GM18502 (cell line): ENCODE measurements around the gene BCL7C.

Experiments
- ATAC-seq: cut with Tn5 transposase; IDR thresholded peaks from one replicate; pipeline ENCODE4 v1.9.1; 2021; ENCODE audit warnings: mild to moderate bottlenecking; ENCODE audit not compliant: unreplicated experiment, poor library complexity

Gene BCL7C

DNA sequence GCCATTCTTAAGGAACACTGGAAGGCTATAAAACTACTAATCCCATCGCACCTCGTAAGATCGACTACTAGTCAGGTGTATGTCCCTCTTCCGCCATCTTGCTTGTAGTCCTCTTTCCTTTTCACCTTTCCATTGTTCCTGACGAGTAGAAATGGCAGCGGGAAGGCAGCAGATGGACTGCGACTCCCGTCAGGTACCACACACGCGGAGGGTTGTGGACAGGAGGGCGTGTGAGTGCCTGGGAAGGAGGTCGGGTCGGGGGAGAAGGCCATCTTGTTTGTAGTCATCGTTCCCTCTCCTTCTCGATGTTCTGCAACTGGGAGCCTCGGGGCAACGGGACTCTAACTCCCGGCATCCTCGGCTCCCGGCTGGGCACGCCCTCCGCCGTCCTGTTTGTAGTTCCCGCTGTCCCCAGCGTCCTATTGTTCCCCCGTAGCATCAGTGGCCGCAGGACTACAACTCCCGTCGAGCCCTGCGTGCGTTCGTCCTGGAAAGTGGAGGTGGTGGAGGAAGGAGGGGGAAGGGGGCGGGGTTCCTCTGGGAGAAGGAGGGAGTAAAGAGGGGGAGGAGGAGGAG is 29.2 kb upstream of the BCL7C start:
- ATAC-seq: peak; percentile 67

DNA sequence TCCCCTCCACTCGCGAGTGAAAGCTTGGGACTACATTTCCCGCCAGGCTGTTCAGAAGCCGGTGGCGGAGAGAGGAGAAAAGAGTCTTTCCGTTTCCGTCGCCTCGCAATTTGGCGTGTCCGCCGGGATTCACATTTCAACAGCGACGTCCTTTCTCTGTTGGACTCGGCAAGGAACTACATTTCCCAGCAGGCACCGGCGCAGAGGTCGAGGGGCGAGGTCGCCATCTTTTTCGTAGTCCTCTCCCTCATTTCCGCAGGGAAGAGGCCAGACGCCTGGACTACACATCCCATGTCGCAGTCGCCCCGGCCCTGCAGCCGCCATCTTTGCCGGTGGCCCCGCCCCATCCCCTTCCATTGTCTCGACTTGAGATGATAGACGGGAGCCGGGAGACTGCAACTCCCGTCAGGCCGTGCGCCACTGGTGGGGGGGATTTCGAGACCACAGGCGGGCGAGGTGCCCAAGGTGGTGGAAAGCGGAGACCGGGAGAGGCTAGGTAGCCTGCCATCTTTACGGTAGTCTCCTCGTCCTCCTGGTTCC is 28.6 kb upstream of the BCL7C start:
- peak; percentile 71 for ATAC-seq

DNA sequence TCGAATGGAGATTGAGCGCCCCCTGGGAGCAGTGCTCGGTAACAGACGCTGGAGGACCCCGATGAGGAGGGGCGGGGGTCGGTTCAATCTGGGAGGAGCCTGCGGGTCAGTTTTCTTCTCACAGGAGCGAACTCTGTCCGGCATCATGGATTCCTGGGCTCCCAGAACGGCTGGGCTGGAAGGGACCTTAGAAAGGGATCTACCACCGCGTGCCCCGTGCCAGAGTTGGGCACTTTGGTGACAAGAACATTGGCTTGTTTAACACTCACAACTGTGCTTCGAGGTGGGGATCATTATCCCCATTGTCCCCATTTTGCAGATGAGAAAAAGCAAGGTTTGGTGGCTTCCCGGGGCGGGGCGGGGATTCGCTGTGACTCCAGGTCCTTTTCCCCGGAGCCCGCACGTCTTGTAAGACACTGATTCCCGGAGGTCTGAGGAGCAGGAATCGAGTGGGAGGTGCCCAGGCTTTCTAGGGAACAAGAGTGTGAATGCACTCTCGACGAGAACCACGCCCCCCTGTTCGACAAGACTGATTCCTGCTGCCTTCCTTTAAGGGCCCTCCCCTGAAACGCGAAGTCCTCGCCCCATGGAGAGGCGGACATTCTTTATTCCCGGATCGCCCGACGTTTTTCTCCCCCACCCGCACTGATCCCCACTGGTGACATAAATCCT is 28.0 kb upstream of the BCL7C start:
- peak; percentile 3 for ATAC-seq

DNA sequence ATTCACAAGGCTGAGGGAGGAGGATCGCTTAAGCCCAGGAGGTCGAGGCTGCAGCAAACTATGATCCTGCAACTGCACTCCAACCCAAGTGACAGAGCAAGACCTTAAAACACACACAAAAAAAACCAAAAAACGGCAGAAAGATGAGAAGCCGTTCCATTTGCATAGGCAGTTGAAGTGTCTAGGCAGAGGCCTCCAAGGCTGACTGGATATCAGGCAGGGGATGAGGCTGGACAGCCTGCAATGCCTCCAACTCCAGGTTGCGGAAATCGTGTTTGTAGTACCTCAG is 27.5 kb upstream of the BCL7C start:
- no peak for ATAC-seq

DNA sequence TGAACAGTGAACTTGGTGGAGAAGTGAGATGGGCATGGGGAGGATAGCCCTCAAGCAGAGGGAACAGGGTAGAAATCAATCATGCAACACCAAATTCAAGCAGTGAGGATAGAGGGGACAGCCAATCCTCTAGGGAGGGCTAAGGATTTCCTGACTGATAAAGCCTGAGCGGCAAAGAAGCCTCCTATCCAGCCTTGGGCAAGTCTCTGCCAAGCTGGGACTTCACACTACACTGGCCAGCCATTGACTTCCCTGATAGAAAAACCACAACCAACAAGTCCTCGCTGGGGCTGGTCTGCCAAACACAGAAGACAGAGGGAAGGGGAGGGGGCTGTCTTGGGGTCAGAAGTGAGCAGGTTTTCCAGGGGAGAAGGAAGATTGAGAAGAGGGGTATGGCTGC is 27.0 kb upstream of the BCL7C start:
- ATAC-seq: no peak

DNA sequence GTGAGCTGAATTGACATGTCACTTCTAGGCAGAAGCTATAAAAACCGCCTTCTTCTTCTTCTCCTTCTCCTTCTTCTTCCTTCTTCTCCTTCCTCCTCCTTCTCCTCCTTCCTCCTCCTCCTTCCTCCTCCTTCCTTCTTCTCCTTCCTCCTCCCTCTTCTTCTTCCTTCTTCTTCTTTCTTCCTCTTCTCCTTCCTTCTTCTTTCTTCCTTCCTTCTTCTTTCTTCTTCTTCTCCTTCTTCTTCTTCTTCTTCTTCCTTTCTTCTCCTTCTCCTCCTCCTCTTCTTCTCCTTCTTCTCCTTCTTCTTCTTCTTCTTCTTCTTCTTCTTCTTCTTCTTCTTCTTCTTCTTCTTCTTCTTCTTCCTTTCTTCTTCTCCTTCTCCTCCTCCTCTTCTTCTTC is 24.7 kb upstream of the BCL7C start:
- ATAC-seq: no peak

DNA sequence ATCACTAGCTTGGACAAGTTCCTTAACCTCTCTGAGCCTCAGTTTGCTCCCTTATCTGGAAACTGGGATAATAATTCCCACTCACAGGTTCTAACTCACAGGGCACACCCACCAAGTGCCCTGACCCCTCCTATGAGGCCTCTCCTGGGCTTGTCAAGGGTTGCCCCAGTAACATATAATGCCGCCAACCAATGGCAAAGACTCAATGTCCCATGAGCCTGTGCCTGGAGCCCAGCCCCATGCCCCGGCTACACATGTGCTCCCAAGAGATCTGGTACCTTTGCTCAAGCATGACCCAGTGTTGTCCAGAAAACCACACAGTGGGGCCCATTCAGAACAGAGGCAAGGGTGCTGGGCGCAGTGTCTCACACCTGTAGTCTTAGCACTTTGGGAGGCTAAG is 21.0 kb upstream of the BCL7C start:
- no peak for ATAC-seq

DNA sequence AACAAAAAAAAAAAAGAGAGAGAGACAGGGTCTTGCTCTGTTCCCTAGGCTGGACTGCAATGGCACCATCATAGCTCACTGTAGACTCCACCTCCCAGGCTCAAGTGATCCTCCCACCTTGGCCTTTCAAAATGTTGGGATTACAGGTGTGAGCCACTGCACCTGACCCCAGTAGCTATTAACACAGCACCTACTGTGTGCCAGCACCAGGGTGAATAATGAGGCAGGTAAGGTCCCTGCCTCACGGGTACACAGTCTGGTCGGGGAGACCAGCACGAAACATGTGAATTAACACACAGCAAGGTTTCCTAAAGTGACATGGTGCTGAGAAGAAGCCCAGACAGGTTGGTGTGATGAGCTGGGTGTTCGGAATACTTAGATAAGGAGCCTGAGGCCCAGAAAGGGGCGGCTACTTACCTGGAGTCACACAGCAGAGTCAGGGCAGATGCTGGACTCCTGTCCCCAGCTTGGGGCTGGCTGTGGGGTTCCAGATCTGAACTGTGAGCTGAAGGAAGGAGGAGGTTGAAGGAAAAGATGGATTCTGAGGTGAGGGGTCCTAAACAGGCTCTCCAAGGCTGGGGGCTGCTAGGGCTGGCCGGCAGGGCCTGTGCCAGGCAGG is 19.0 kb upstream of the BCL7C start:
- ATAC-seq: no peak

DNA sequence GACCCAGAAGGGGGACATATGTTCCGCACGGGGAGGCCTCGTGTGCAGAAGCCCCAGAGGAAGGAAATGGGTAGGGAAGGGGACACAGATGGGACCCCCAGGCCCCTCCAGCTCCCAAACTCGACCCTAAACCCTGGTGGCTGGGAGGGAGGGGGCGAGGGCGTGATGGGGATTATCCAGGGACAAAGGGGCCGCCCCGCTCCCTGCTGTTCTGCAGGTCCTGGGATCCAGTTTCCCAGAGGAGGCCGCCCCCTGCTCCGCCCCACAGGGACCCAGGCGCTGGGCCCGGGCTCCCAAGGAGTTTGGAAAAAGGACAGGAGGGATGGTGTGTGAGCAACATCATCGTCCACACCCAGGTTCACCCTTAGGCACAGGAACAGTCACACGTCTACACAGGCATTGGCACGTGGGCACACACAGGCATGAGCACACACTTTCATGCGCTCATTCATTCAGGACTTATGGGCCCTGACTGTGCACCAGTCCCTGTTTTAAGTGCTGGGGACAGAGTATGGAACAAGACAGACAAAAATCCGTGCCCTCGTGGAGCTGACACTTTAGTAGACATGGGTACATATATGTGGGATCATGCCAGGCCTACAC is 16.7 kb upstream of the BCL7C start:
- no peak for ATAC-seq

DNA sequence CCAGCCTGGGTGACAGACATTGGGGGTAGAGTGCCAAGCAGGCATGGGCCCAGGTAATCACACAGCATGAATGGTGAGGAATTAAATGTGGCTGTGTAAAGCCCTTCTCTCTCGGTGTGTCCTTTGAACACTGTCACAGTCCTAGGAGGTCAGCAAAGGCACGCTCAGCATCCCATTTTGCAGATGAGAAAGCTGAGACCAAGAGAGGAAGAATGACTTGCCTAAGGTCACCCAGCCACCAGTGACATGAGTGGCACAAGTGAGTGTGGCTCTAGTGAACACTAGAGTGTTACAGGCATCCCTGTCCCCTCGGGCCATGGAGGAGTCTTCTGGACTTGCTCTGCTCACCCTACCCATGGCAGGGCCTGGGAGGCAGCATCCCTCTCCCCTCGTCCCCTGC is 13.2 kb upstream of the BCL7C start:
- ATAC-seq: no peak

DNA sequence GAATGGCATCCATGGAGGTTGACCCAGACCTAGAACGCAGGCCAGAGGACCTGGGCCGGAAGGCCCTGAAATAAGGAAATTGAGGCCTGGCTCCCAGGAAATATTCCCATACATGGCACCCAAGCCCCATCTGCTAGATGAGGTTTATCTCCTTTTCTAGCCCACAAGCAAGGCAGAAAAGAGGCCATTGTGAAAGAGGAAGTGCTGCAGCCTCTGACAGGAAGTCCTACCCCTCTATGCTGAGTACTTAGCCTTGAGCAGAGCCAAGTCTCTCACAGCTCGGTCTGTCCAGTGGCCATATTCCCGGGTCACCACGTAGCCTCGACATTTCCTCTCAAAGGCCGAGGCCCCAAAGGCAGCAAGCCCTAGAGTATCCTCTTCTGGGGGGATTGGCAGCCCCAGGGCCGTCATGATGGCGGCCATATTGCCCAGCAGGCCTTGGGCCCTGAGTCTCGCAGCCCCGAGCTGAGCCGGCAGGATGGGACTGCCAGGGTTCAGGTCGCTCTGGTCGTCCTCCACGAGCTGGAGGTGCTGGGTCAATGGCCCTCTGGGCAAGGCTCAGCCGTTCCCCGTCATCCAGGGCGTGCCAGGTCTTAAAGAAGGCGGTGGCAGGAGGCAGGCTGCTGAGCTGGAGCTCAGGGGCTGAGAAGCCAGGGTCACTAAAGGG is 10.4 kb upstream of the BCL7C start:
- ATAC-seq: no peak

DNA sequence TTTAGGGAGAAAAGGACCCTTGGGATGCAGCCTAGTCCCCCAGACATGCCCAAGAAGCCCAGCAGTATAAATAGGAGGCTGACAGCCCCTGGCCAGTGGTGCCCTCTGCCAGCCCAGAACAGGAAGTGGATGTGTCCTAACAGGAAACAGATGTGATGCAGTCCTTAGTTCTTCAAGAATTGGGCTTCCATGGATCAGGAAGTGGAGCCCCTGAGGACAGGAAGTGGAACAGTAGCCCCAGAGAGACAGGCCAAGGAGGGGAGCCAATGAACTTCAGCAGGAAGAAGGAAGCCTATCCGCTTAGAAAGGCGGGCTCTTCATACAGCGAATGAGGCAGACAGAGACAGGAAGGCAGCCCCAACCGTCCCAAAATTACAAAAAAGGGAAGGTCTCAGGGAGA is 9.7 kb upstream of the BCL7C start:
- no peak for ATAC-seq

DNA sequence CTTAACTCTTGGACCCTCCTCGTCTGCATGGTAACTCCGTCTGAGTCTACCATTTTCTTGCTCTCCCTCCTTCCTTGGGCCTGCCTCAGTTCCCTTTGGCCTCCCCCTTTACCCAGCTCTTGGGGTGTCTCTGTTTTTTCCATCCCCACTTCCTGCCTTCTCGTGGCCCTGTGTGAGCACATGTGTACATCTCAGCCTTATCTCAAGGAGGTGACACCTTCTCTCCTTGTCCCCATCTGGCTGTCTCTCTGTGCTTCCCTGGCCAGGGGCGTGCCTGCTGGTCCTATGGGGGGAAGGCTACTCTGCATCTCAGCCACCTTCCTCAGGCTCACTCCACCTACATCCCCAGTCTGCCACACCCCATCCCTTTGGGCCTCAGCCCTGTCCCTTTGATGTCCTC is 9.1 kb upstream of the BCL7C start:
- ATAC-seq: no peak

DNA sequence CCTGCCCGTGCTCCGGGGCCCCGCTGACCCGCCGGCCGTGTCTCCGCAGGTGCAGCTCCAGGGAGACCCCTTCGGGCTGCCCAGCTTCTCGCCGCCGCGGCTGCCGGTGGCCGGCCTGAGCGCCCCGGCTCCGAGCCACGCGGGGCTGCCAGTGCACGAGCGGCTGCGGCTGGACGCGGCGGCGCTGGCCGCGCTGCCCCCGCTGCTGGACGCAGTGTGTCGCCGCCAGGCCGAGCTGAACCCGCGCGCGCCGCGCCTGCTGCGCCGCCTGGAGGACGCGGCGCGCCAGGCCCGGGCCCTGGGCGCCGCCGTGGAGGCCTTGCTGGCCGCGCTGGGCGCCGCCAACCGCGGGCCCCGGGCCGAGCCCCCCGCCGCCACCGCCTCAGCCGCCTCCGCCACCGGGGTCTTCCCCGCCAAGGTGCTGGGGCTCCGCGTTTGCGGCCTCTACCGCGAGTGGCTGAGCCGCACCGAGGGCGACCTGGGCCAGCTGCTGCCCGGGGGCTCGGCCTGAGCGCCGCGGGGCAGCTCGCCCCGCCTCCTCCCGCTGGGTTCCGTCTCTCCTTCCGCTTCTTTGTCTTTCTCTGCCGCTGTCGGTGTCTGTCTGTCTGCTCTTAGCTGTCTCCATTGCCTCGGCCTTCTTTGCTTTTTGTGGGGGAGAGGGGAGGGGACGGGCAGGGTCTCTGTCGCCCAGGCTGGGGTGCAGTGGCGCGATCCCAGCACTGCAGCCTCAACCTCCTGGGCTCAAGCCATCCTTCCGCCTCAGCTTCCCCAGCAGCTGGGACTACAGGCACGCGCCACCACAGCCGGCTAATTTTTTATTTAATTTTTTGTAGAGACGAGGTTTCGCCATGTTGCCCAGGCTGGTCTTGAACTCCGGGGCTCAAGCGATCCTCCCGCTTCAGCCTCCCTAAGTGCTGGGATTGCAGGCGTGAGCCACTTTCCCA is 8.4 kb upstream of the BCL7C start:
- peak; percentile 62 for ATAC-seq

DNA sequence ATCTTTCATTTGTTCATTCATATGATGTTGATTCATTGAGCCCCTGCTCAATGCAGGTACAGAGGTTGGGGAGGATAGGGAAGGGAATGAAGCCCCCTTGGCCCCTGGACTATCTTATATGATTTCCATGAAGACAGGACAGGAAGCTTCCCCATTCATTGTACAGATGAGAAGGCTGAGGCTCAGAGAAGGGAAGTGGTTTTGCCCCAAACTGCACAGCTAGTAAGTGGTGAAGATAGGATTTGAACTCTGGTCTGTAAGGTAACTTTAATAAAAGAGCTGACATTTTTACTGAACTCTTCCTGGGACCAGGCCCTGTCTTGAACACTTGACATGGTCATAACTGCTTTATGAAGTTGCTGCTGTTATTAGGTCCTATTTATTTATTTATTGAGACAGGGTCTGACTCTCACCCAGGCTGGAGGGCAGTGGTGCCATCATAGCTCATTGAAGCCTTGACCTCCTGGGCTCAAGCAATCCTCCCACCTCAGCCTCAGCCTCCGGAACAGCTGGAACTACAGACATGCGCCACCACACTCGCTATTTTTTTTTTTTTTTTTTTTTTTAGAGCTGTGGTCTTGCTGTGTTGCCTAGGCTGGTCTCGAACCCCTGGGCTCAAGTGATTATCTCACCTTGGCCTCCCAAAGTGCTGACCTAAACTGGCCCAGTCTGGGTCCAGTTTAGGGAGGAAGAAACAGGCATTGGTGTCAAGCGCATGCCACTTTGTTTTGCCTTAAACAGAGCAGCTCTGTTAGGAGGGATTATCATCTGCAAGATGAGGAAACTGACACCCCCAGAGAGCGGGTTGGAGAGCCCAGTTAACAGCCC is 7.5 kb upstream of the BCL7C start:
- no peak for ATAC-seq

DNA sequence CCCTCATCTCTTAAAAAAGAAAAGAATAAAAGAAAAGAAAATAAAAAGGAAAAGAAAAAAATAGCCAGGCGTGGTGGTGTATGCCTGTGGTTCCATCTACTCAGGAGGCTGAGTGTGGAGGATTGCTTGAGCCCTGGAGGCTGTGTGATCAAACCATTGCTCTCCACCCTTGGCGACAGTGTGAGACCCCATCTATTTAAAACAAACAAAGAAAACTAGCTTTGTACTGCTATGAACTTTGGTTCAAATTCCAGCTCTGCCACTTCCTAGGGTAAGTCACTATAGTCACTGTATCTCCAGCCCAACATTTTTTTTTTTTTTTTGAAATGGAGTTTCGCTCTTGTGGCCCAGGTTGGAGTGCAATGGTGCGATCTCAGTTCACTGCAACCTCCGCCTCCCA is 6.7 kb upstream of the BCL7C start:
- ATAC-seq: no peak

DNA sequence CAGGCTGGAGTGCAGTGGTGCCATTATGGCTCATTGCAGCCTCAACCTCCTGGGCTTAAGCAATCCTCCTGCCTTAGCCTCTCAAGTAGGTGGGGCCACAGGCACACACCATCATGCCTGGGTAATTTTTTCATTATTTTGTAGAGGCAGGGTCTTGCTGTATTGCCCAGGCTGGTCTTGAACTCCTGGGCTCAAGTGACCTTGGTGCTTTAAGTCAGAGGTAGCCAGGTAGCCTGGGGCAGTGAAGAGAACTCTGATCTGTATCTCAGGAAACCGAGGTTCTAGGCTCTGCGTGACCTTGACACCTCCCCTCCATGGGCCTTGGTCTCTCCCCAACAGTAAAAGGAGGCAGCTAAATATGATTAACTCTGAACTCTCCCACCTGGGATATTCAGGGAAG is 5.9 kb upstream of the BCL7C start:
- no peak for ATAC-seq

DNA sequence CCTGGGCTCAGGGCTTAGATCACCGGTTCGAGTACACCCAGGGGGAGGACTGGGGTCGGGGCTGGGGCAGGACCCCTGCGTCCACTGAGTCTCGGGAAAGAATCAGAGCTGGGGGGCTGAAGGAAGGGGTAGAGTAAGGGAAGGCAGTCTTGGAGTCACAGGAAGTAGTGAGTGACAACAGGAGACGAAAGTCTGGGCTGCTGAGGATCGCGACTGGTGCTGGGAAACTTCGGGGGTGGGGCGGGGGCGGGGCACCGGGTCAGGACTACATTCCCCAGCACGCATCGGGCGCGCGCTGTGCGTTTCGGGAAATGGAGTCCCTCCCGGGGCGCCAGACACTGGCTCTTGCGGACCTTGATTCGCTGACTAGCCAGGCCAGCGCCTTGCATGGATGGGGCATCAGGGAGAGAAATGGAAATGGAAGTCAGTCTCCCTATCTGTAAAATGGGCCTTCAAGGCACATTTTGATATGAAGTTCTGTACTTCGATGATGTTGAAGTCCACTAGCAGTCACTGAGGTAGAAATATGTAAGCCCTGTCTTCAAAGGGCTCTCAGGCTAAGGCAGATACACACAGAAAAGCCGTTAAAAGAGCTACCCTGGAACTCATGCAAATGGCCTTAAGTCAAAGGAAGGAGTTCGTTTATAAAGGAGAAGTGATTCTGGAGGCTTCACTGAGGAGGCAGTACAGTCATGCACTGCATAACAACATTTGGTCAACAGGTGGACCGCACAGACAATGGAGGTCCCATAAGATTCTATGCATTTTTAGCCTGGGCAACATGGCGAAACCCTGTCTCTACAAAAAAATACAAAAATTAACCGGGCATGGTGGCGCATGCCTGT is 3.2 kb upstream of the BCL7C start:
- peak; percentile 39 for ATAC-seq
